Liver (tissue), 9 donors: ENCODE measurements around the gene RASGRP3. TPM values are rescaled to one million over a fixed set of nuclear protein-coding genes. Genes with fewer than 3 reads are reported as not detected.

Experiments
- DNase-seq: peaks from one replicate; pipeline ENCODE4 v3.0.0-alpha.2; 2017; ENCODE audit warnings: low spot score
- H3K27ac ChIP-seq, 2 donors: one replicate each; pipeline ENCODE4 v1.7.0; 2013; ENCODE audit warnings: inconsistent platforms in 2 of 2, low read length in 2 of 2, control low read depth in 1 of 2, low read depth in 1 of 2, mild to moderate bottlenecking in 1 of 2
- H3K27me3 ChIP-seq, 4 donors: one replicate each; pipeline versions ENCODE4 v1.6.1 to v1.7.0; 2013; ENCODE audit warnings: low read length in 3 of 4, inconsistent platforms in 1 of 4, mild to moderate bottlenecking in 1 of 4, moderate library complexity in 1 of 4; ENCODE audit not compliant: control insufficient read depth in 4 of 4, insufficient read depth in 4 of 4
- H3K36me3 ChIP-seq, 4 donors: one replicate each; pipeline versions ENCODE4 v1.6.1 to v1.7.0; 2013; ENCODE audit warnings: low read length in 3 of 4, mild to moderate bottlenecking in 3 of 4, low read depth in 1 of 4, moderate library complexity in 1 of 4; ENCODE audit not compliant: control insufficient read depth in 4 of 4, insufficient read depth in 3 of 4
- H3K4me1 ChIP-seq, 4 donors: one replicate each; pipeline versions ENCODE4 v1.6.1 to v1.7.0; 2013; ENCODE audit warnings: low read length in 3 of 4, mild to moderate bottlenecking in 3 of 4, moderate library complexity in 1 of 4; ENCODE audit not compliant: control insufficient read depth in 4 of 4, insufficient read depth in 4 of 4
- H3K4me3 ChIP-seq, 3 donors: one replicate each; pipeline versions ENCODE4 v1.6.1 to v1.7.0; 2013; ENCODE audit warnings: low read length in 3 of 3, control low read depth in 1 of 3, low read depth in 1 of 3, mild to moderate bottlenecking in 1 of 3
- H3K9ac ChIP-seq, 2 donors: one replicate each; pipeline ENCODE4 v1.7.0; 2013; ENCODE audit warnings: low read length in 2 of 2, mild to moderate bottlenecking in 2 of 2, moderate library complexity in 2 of 2, control low read depth in 1 of 2, low read depth in 1 of 2
- H3K9me3 ChIP-seq, 4 donors: one replicate each; pipeline versions ENCODE4 v1.6.1 to v1.7.0; 2013; ENCODE audit warnings: low read length in 3 of 4; ENCODE audit not compliant: control insufficient read depth in 4 of 4
- ATF3 ChIP-seq: IDR thresholded peaks from 2 replicates; pipeline ENCODE4 v1.6.1; 2016; ENCODE audit warnings: antibody characterized with exemption
- FOXA1 ChIP-seq: IDR thresholded peaks from 2 replicates; pipeline ENCODE4 v1.6.1; 2016; ENCODE audit warnings: antibody characterized with exemption
- HNF4G ChIP-seq: IDR thresholded peaks from 2 replicates; pipeline ENCODE4 v1.6.1; 2016; ENCODE audit warnings: antibody characterized with exemption
- RXRA ChIP-seq, 2 donors: IDR thresholded peaks; 2 replicates each; pipeline ENCODE4 v1.6.1; 2017 to 2018; ENCODE audit warnings: antibody characterized with exemption in 2 of 2, mild to moderate bottlenecking in 1 of 2
- TAF1 ChIP-seq: conservative IDR thresholded peaks from 2 replicates; pipeline ENCODE4 v1.6.1; 2016; ENCODE audit warnings: antibody characterized with exemption, mild to moderate bottlenecking
- YY1 ChIP-seq: IDR thresholded peaks from 2 replicates; pipeline ENCODE4 v1.6.1; 2016; ENCODE audit warnings: antibody characterized with exemption, mild to moderate bottlenecking
- WGBS: extraction: QIAGEN DNeasy Blood & Tissue Kit; methylation state at CpG from one replicate; pipeline ENCODE4 v1.1.7; 2013; 5-methylcytosine and 5-hydroxymethylcytosine counted together
- polyA plus RNA-seq, 2 donors: library from polyadenylated mRNA; stranded (reverse) in 1 of 2; unstranded in 1 of 2; fragments of 200-250 nt in 1 of 2; fragments of >200 nt in 1 of 2; fragmentation: Nextera tagmentation in 1 of 2; extraction: Ambion mirVana in 1 of 2; gene quantifications; one replicate each; pipeline versions ENCODE4 v1.2.1 to v1.2.3, GENCODE V29; 2013 to 2015
- total RNA-seq, 2 donors: library from RNA; depleted of rRNA; stranded (reverse); fragments of >200 nt; gene quantifications; one replicate each; pipeline ENCODE4 v1.2.3, GENCODE V29; 2014
- TF ChIP-seq, protein P1 (sequence below): fragments of 150-350 bp; IDR thresholded peaks from 2 replicates; pipeline ENCODE4 v1.5.1; 2017; ENCODE audit warnings: improper control_type of control experiment, low read depth, low read length; ENCODE audit not compliant: missing input control
- TF ChIP-seq, protein P2 (sequence below): IDR thresholded peaks from 2 replicates; pipeline ENCODE4 v1.6.1; 2016; ENCODE audit warnings: antibody characterized with exemption
- TF ChIP-seq, protein P3 (sequence below): IDR thresholded peaks from 2 replicates; pipeline ENCODE4 v1.6.1; 2016; ENCODE audit warnings: antibody characterized with exemption, mild to moderate bottlenecking
- donor health status: healthy.
- donor health status: healthy.
- donor health status: healthy.
- donor health status: healthy.
- donor health status: healthy.

The RASGRP3 gene
- total and polyA plus RNA-seq, 4 donors, result 1.8 to 9.9 (median 7.0) TPM

DNA sequence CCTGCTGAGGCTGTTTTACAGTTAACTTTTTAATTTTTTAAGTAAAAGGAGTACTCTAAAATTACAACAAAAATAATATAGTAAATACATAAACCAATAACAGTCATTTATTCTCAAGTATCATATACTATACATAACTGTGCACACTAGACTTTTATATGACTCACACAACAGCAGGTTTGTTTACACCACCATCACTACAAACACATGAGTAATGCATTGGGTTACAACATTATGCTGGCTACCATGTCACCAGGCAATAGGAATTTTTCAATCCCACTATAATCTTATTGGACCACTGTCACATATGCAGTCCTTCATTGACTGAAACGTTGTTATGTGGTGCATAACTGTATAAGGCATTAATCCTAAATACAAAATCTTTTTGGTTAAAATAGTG, 42.5 kb downstream of the RASGRP3 start:
- peaks cover 0 to 3% (median 0%) of the 10 kb centered on the region in 4 donors for H3K36me3 ChIP-seq
- no peak overlapping the region for H3K27ac ChIP-seq
- TF ChIP-seq YY1 (no peak), HNF4G (no peak), ATF3 (no peak)
- TF ChIP-seq, protein P1, sequence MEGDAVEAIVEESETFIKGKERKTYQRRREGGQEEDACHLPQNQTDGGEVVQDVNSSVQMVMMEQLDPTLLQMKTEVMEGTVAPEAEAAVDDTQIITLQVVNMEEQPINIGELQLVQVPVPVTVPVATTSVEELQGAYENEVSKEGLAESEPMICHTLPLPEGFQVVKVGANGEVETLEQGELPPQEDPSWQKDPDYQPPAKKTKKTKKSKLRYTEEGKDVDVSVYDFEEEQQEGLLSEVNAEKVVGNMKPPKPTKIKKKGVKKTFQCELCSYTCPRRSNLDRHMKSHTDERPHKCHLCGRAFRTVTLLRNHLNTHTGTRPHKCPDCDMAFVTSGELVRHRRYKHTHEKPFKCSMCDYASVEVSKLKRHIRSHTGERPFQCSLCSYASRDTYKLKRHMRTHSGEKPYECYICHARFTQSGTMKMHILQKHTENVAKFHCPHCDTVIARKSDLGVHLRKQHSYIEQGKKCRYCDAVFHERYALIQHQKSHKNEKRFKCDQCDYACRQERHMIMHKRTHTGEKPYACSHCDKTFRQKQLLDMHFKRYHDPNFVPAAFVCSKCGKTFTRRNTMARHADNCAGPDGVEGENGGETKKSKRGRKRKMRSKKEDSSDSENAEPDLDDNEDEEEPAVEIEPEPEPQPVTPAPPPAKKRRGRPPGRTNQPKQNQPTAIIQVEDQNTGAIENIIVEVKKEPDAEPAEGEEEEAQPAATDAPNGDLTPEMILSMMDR, result no peak
- TF ChIP-seq, protein P2, sequence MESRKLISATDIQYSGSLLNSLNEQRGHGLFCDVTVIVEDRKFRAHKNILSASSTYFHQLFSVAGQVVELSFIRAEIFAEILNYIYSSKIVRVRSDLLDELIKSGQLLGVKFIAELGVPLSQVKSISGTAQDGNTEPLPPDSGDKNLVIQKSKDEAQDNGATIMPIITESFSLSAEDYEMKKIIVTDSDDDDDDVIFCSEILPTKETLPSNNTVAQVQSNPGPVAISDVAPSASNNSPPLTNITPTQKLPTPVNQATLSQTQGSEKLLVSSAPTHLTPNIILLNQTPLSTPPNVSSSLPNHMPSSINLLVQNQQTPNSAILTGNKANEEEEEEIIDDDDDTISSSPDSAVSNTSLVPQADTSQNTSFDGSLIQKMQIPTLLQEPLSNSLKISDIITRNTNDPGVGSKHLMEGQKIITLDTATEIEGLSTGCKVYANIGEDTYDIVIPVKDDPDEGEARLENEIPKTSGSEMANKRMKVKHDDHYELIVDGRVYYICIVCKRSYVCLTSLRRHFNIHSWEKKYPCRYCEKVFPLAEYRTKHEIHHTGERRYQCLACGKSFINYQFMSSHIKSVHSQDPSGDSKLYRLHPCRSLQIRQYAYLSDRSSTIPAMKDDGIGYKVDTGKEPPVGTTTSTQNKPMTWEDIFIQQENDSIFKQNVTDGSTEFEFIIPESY, result no peak
- H3K27me3 ChIP-seq, result no peaks in the 10 kb centered on the region
- H3K4me1 ChIP-seq, result no peaks in the 10 kb centered on the region
- 75% methylated on average over 1 of the region's 1 CpG for WGBS
- no peak overlapping the region for H3K4me3 ChIP-seq
- DNase-seq, result no peak
- no peak overlapping the region for H3K9ac ChIP-seq
- H3K9me3 ChIP-seq, result no peaks in the 10 kb centered on the region

DNA sequence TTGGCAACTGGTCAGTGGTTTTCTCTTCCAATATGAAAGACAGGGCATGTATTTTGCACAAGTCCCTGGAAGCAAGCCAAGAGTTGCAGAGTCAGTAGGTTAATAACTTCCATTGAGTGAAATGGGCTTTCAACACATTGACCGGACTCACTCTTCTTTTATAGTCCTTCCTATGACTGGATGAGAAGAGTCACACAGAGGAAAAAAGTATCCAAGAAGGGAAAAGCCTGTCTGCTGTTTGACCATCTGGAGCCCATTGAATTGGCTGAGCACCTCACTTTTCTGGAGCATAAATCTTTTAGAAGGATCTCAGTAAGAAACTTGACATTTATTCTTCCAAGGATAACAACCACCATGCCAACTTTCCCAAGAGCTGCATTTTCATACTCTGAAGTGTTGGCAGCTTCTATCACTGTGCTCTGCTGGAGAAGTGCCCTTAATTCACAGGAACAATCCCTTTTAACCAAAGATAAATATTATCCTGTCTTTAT, 45.4 kb downstream of the RASGRP3 start:
- H3K27me3 ChIP-seq, result no peaks in the 10 kb centered on the region
- TF ChIP-seq, protein P3, sequence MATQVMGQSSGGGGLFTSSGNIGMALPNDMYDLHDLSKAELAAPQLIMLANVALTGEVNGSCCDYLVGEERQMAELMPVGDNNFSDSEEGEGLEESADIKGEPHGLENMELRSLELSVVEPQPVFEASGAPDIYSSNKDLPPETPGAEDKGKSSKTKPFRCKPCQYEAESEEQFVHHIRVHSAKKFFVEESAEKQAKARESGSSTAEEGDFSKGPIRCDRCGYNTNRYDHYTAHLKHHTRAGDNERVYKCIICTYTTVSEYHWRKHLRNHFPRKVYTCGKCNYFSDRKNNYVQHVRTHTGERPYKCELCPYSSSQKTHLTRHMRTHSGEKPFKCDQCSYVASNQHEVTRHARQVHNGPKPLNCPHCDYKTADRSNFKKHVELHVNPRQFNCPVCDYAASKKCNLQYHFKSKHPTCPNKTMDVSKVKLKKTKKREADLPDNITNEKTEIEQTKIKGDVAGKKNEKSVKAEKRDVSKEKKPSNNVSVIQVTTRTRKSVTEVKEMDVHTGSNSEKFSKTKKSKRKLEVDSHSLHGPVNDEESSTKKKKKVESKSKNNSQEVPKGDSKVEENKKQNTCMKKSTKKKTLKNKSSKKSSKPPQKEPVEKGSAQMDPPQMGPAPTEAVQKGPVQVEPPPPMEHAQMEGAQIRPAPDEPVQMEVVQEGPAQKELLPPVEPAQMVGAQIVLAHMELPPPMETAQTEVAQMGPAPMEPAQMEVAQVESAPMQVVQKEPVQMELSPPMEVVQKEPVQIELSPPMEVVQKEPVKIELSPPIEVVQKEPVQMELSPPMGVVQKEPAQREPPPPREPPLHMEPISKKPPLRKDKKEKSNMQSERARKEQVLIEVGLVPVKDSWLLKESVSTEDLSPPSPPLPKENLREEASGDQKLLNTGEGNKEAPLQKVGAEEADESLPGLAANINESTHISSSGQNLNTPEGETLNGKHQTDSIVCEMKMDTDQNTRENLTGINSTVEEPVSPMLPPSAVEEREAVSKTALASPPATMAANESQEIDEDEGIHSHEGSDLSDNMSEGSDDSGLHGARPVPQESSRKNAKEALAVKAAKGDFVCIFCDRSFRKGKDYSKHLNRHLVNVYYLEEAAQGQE, result no peak
- TF ChIP-seq HNF4G, result no peak
- TF ChIP-seq RXRA (IDR thresholded peaks at IDR 0.05), result no peak
- TF ChIP-seq FOXA1, result no peak
- no peak for TF ChIP-seq TAF1
- TF ChIP-seq, protein P2, result no peak
- H3K4me3 ChIP-seq, result no peak overlapping the region
- no peak for DNase-seq
- H3K27ac ChIP-seq, result no peak overlapping the region
- H3K9ac ChIP-seq, result no peak overlapping the region
- H3K4me1 ChIP-seq, result no peaks in the 10 kb centered on the region
- no peaks in the 10 kb centered on the region for H3K9me3 ChIP-seq
- 78% methylated on average over 1 of the region's 1 CpG for WGBS
- peaks cover 0 to 3% (median 0%) of the 10 kb centered on the region in 4 donors for H3K36me3 ChIP-seq
